Stimulated activated CD4-positive, alpha-beta T cell treated with anti-CD3 and anti-CD28 coated beads, Interleukin-15, amount 100 ng/mL, for 1 hour (primary cell): Measurements from ENCODE around the gene CCDC134.
"Not testable (repeated sequence)": the region's sequence is repeated elsewhere in the genome, so short reads cannot be mapped to it uniquely, and the experiment has no call there.

Experiments
- DNase-seq, 2 donors: peaks; one replicate each; pipeline ENCODE4 v3.0.0-alpha.2; 2020; ENCODE audit warnings: low read depth in 1 of 2, low spot score in 1 of 2

CCDC134 gene

GRCh38 chr22:41842996-41843970 is 42.8 kb downstream of the CCDC134 start:
- DNase-seq = no peak

GRCh38 chr22:41844036-41844435 is 43.6 kb downstream of the CCDC134 start:
- no peak for DNase-seq

- no peak for DNase-seq
Measured at GRCh38 chr22:41844513-41844912, 44.0 kb downstream of the CCDC134 start.

GRCh38 chr22:41845380-41846267 is 45.1 kb downstream of the CCDC134 start:
- DNase-seq = no peak

GRCh38 chr22:41846268-41846987 is 45.9 kb downstream of the CCDC134 start:
- DNase-seq = no peak

GRCh38 chr22:41847300-41847699 is 46.8 kb downstream of the CCDC134 start:
- no peak for DNase-seq

- DNase-seq = no peak
Measured at GRCh38 chr22:41848468-41848867, 48.0 kb downstream of the CCDC134 start.

- DNase-seq = no peak
Measured at GRCh38 chr22:41856469-41856868, 56.0 kb downstream of the CCDC134 start.

GRCh38 chr22:41857155-41857859 is 56.8 kb downstream of the CCDC134 start:
- peak; percentile 42 to 49 for DNase-seq

- DNase-seq = no peak
Measured at GRCh38 chr22:41857860-41858199, 57.4 kb downstream of the CCDC134 start.

- peak; percentile 6 to 29 for DNase-seq
Measured at GRCh38 chr22:41862160-41862529, 61.7 kb downstream of the CCDC134 start.

GRCh38 chr22:41862530-41863266 is 62.2 kb downstream of the CCDC134 start:
- DNase-seq = peak in 1 of 2 donors; percentile 40

- no peak for DNase-seq
Measured at GRCh38 chr22:41863472-41863871, 63.0 kb downstream of the CCDC134 start.

GRCh38 chr22:41868556-41868955 is 68.1 kb downstream of the CCDC134 start:
- DNase-seq = no peak

- DNase-seq = not testable (repeated sequence)
Measured at GRCh38 chr22:41870081-41870480, 69.6 kb downstream of the CCDC134 start.

- no peak for DNase-seq
Measured at GRCh38 chr22:41870786-41871185, 70.3 kb downstream of the CCDC134 start.

- no peak for DNase-seq
Measured at GRCh38 chr22:41873391-41873790, 72.9 kb downstream of the CCDC134 start.

- DNase-seq = no peak
Measured at GRCh38 chr22:41874090-41874489, 73.6 kb downstream of the CCDC134 start.

- DNase-seq = no peak
Measured at GRCh38 chr22:41875531-41876270, 75.2 kb downstream of the CCDC134 start.
